ENCODE results near the gene NDUFB5.

- TF ChIP-seq, protein P1, sequence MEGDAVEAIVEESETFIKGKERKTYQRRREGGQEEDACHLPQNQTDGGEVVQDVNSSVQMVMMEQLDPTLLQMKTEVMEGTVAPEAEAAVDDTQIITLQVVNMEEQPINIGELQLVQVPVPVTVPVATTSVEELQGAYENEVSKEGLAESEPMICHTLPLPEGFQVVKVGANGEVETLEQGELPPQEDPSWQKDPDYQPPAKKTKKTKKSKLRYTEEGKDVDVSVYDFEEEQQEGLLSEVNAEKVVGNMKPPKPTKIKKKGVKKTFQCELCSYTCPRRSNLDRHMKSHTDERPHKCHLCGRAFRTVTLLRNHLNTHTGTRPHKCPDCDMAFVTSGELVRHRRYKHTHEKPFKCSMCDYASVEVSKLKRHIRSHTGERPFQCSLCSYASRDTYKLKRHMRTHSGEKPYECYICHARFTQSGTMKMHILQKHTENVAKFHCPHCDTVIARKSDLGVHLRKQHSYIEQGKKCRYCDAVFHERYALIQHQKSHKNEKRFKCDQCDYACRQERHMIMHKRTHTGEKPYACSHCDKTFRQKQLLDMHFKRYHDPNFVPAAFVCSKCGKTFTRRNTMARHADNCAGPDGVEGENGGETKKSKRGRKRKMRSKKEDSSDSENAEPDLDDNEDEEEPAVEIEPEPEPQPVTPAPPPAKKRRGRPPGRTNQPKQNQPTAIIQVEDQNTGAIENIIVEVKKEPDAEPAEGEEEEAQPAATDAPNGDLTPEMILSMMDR (IDR thresholded peaks at IDR 0.05), result peak in 3 of 7 experiments; percentile 14 to 35 (median 31)
- TF ChIP-seq POLR2A (IDR thresholded peaks at IDR 0.05), result no peak
Measured at GRCh38 chr3:179652447-179653095, 48.0 kb downstream of the NDUFB5 start, which contains the start of gene USP13.
